Kidney epithelial cell (primary cell): ENCODE measurements around the gene CD6. TPM values are rescaled to one million over a fixed set of nuclear protein-coding genes. Genes with fewer than 3 reads are reported as not detected.

ENCODE experiments used
- DNase-seq: peaks from one replicate; pipeline ENCODE4 v3.0.0-alpha.2; 2010; ENCODE audit warnings: low read depth
- H3K27me3 ChIP-seq: 2 replicates; pipeline ENCODE4 v1.6.0; 2011; ENCODE audit warnings: low read length; ENCODE audit not compliant: control insufficient read depth, insufficient read depth
- H3K36me3 ChIP-seq: 2 replicates; pipeline ENCODE4 v1.5.1; 2011; ENCODE audit warnings: low read length; ENCODE audit not compliant: control insufficient read depth, insufficient read depth
- H3K4me3 ChIP-seq: 2 replicates; pipeline ENCODE4 v1.5.1; 2011; ENCODE audit warnings: low read depth, mild to moderate bottlenecking, control low read depth, low read length
- total RNA-seq: library from RNA; depleted of rRNA; stranded (reverse); fragments of >200 nt; gene quantifications from 2 replicates; pipeline ENCODE4 v1.2.3, GENCODE V29; 2015
- TF ChIP-seq, protein P1 (sequence below): IDR thresholded peaks from 2 replicates; pipeline ENCODE4 v1.5.1; 2011; ENCODE audit warnings: mild to moderate bottlenecking, moderate library complexity, low read length, control low read depth, inconsistent platforms; ENCODE audit not compliant: insufficient read depth, poor library complexity, severe bottlenecking

Gene CD6
- total RNA-seq, 1 donor from 2014 or later = 0.29 TPM

DNA sequence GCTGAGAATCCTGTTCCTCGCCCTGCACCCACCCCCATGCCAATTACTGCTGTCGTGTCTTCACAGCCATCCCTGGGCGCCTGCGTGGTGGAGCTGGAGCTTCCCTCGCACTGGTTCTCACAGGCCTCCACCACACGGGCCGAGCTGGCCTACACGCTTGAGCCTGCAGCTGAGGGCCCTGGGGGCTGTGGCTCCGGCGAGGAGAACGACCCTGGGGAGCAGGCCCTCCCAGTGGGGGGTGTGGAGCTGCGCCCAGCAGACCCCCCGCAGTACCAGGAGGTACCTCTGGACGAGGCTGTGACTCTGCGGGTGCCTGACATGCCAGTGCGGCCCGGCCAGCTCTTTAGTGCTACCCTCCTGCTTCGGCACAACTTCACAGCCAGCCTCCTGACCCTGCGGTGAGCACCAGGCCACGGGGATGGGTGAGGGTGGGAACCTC, 42.9 kb upstream of the CD6 start:
- H3K27me3 ChIP-seq = no peaks in the 10 kb centered on the region
- TF ChIP-seq, protein P1, sequence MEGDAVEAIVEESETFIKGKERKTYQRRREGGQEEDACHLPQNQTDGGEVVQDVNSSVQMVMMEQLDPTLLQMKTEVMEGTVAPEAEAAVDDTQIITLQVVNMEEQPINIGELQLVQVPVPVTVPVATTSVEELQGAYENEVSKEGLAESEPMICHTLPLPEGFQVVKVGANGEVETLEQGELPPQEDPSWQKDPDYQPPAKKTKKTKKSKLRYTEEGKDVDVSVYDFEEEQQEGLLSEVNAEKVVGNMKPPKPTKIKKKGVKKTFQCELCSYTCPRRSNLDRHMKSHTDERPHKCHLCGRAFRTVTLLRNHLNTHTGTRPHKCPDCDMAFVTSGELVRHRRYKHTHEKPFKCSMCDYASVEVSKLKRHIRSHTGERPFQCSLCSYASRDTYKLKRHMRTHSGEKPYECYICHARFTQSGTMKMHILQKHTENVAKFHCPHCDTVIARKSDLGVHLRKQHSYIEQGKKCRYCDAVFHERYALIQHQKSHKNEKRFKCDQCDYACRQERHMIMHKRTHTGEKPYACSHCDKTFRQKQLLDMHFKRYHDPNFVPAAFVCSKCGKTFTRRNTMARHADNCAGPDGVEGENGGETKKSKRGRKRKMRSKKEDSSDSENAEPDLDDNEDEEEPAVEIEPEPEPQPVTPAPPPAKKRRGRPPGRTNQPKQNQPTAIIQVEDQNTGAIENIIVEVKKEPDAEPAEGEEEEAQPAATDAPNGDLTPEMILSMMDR = no peak
- no peak for DNase-seq
- H3K36me3 ChIP-seq = peaks cover 8% of the 10 kb centered on the region
- no peak overlapping the region for H3K4me3 ChIP-seq

DNA sequence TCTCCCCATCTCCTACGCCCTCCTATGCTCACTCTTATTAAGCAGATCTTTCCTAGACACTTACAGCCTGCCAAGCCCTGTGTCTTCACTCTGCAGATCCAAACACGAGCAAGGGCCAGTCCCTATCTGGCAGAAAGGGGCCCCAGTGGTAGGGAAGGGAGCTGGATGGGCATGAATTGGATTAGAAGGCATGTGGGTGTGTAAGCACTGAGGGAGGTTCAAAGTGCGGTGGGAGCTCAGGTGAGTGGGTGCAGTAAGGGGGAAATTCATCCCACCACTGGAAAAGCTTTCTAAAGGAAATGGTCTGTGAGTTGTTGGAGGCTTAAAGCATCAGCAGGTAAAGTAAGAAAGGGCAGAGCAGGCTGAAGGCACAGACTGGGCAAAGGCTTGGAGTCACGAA, 41.7 kb upstream of the CD6 start:
- TF ChIP-seq, protein P1 = no peak
- no peak for DNase-seq
- Histone ChIP-seq H3K36me3 (peaks cover 8% of the 10 kb centered on the region), H3K27me3 (no peaks in the 10 kb centered on the region), H3K4me3 (no peak overlapping the region)

DNA sequence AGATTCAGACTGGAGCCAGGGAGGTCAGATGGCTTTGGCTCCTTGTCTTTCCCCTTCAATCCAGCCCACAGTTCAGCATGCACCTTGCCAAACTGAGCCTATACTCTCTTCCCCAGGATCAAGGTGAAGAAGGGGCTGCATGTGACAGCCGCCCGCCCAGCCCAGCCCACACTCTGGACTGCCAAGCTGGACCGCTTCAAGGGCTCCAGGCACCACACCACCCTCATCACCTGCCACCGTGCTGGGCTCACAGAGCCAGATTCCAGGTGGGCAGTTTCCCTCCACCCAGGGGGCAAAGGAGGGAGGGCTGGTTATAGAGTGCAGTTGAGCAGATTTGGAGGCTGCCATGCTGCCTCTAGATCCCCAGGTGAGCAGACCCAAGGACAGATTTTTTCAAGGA, 41.1 kb upstream of the CD6 start:
- H3K27me3 ChIP-seq = no peaks in the 10 kb centered on the region
- TF ChIP-seq, protein P1 = no peak
- peaks cover 8% of the 10 kb centered on the region for H3K36me3 ChIP-seq
- no peak for DNase-seq
- no peak overlapping the region for H3K4me3 ChIP-seq

DNA sequence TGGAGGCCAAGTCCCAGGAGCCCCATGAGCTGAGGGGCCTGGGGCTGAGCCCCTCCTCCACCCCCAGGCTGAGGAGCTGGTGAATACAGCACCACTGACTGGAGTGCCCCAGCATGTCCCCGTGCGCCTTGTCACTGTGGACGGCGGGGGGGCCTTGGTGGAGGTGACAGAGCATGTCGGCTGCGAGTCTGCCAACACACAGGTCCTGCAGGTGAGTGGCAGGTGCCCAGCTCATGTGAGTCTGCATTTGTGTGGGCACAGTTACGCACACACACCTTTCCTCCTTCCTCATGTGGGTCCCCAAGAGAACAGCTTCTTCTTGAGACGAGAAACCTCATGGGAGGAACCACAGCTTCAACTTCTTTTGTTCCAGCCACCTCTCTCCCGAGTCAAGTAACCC, 39.6 kb upstream of the CD6 start:
- DNase-seq = no peak
- Histone ChIP-seq H3K4me3 (no peak overlapping the region), H3K27me3 (no peaks in the 10 kb centered on the region), H3K36me3 (peaks cover 8% of the 10 kb centered on the region)
- TF ChIP-seq, protein P1 = no peak

DNA sequence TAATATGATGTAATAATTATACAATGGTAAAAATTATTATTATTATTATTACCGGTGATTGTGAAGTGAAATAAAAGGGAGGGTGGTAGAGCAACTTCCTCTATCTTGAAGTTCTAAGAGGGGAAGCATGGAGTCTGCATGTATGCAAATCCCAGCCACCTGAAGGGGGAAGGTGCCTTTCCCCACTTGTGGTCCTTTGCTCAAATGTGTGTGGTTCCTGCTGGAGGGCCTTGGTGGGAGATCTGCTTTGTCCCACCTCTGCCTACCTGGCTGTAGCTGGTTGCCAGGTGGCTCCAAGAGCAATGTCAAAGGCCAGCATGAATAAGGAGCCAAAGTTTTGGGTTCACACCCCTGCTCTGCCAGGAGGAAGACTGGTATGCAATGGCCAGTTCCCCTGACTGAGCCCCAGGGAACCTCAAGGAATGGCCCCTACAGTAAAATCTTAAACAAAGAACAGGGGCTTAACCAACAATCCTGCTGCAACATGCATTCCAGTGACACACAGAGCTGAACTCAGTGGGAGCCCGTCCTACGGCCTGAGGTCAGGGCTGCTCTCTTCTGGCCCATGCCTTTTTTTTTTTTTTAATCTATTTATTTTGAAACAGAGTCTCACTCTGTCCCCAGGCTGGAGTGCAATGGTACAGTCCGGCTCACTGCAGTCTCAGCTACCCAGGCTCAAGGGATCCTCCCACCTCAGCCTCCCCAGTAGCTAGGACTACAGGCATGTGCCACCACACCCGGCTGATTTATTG, 38.7 kb upstream of the CD6 start:
- no peaks in the 10 kb centered on the region for H3K27me3 ChIP-seq
- peaks cover 8% of the 10 kb centered on the region for H3K36me3 ChIP-seq
- H3K4me3 ChIP-seq = no peak overlapping the region
- DNase-seq = no peak
- TF ChIP-seq, protein P1 = no peak

DNA sequence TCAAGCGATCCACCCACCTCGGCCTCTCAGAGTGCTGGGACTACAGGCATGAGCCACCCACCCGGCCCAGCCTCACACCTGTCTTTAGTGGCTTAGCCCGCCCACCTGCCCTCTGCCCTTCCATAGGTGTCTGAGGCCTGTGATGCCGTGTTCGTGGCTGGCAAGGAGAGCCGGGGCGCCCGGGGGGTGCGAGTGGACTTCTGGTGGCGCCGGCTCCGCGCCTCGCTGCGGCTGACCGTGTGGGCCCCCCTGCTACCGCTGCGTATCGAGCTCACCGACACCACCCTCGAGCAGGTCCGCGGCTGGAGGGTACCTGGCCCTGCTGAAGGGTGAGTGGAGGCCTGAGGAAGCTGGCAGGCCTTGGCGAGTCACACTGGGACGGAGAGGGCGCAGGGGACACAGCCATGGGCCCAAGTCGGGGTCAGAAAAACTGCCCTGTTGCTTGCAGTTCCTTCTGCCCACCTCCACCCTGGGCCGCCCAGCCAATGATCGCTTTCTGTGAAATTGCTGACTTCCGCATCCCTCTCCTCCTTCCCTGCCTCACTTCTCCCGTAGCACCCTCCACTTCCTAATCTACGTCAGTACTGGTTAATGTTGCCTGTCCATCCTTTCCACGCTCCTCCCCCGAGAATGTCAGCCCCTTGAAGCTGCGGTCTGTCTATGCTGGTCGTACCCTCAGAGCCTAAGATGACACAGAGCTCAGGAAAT, 37.9 kb upstream of the CD6 start:
- Histone ChIP-seq H3K36me3 (peaks cover 6% of the 10 kb centered on the region), H3K4me3 (no peak overlapping the region), H3K27me3 (no peaks in the 10 kb centered on the region)
- DNase-seq = no peak
- TF ChIP-seq, protein P1 = no peak
